Measurements from ENCODE around the gene FHL1.

The FHL1 gene

DNA sequence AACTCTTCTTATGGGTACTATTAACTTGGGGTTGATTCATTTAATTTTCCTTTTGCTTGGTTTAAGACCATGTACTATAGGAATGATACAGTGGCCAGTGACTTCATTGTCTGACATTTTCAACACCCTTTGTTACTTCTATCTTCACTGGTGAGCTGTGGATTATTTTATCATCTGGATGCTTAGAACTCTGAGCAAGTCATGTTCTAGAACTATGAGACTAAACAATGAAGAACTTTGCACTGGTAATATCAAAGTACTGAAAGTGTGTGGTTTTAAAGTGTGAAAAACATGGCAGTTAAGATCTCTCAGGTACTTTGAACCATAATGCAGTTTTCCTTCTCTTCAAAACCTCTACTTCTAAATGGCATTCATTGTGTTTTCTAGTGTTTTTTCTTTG lies 56.1 kb downstream of the FHL1 start:
- no peaks in the 10 kb centered on the region for H4K20me1 ChIP-seq (ENCODE audit: insufficient read depth)
- H3K36me3 ChIP-seq (ENCODE audit: insufficient read depth) = no peaks in the 10 kb centered on the region
- H3K27ac ChIP-seq = no peak overlapping the region
- no peaks in the 10 kb centered on the region for H3K79me2 ChIP-seq (ENCODE audit: insufficient read depth, low read depth)
- no peak overlapping the region for H3K4me3 ChIP-seq (IDR thresholded peaks at IDR 0.05; ENCODE audit: insufficient read depth, low read depth, low read length)
- H3K27me3 ChIP-seq (ENCODE audit: insufficient read depth, low read depth) = no peaks in the 10 kb centered on the region
- no peak overlapping the region for H3K9ac ChIP-seq
- no peak overlapping the region for H3K4me2 ChIP-seq
- peaks cover 11% of the 10 kb centered on the region for H3K4me1 ChIP-seq (ENCODE audit: low read depth, poor library complexity, severe bottlenecking)
- TF ChIP-seq, protein P1, sequence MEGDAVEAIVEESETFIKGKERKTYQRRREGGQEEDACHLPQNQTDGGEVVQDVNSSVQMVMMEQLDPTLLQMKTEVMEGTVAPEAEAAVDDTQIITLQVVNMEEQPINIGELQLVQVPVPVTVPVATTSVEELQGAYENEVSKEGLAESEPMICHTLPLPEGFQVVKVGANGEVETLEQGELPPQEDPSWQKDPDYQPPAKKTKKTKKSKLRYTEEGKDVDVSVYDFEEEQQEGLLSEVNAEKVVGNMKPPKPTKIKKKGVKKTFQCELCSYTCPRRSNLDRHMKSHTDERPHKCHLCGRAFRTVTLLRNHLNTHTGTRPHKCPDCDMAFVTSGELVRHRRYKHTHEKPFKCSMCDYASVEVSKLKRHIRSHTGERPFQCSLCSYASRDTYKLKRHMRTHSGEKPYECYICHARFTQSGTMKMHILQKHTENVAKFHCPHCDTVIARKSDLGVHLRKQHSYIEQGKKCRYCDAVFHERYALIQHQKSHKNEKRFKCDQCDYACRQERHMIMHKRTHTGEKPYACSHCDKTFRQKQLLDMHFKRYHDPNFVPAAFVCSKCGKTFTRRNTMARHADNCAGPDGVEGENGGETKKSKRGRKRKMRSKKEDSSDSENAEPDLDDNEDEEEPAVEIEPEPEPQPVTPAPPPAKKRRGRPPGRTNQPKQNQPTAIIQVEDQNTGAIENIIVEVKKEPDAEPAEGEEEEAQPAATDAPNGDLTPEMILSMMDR (conservative IDR thresholded peaks at IDR 0.05; ENCODE audit: low read depth, low read length) = no peak
- H2AFZ ChIP-seq (ENCODE audit: low read depth) = no peak overlapping the region

DNA sequence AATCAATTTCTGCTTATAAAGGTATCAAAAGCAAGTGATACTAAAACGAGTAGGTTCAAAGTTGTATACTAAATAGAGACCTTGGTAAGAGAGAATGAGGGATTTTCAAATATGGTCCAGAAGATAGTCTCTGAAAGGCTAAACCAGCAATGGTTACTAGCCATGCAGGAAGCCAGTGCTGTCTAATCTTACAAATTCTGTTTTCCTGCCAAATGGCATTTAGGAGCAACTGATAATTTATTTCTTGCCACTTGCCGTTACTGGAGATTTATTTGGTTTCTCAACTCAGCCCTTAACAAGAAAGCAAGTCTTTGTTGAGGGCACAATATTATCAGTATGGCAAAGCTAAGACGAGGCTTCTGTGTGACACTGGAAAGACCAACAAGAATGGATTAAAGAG lies 56.6 kb downstream of the FHL1 start:
- H3K4me2 ChIP-seq = no peak overlapping the region
- H3K27me3 ChIP-seq (ENCODE audit: insufficient read depth, low read depth) = no peaks in the 10 kb centered on the region

DNA sequence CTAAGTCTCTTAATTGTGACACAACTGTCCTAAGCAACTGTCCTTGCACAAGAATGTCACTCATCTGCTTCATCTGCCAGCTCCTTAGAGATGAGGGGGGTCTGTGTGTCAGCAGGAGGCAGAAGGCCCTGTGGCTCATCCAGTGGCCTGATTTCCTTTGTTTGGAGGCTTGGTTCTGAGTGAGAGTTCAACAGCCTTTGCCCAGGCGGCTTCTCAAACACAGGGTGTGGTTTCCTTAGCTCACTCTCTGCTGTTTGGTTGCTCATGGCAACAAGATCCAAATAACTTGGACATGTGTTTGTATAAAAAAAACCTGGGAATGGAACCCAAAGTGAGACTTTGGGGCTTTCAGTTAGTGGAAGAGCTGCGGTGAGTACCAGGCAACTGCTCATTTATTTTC lies 57.2 kb downstream of the FHL1 start:
- Histone ChIP-seq H4K20me1 (ENCODE audit: insufficient read depth) (no peaks in the 10 kb centered on the region), H3K79me2 (ENCODE audit: insufficient read depth, low read depth) (no peaks in the 10 kb centered on the region), H3K4me1 (ENCODE audit: low read depth, poor library complexity, severe bottlenecking) (peaks cover 11% of the 10 kb centered on the region), H2AFZ (ENCODE audit: low read depth) (no peak overlapping the region), H3K9ac (no peak overlapping the region), H3K4me3 (IDR thresholded peaks at IDR 0.05; ENCODE audit: insufficient read depth, low read depth, low read length) (no peak overlapping the region), H3K27me3 (ENCODE audit: insufficient read depth, low read depth) (no peaks in the 10 kb centered on the region), H3K27ac (no peak overlapping the region), H3K36me3 (ENCODE audit: insufficient read depth) (no peaks in the 10 kb centered on the region), H3K4me2 (no peak overlapping the region)
- TF ChIP-seq, protein P1 (conservative IDR thresholded peaks at IDR 0.05; ENCODE audit: low read depth, low read length) = no peak

More for the DNA sequence above, 56.6 kb downstream of the FHL1 start:
- Histone ChIP-seq H3K27ac (no peak overlapping the region), H3K36me3 (ENCODE audit: insufficient read depth) (no peaks in the 10 kb centered on the region), H3K9ac (no peak overlapping the region), H3K4me3 (IDR thresholded peaks at IDR 0.05; ENCODE audit: insufficient read depth, low read depth, low read length) (no peak overlapping the region), H3K79me2 (ENCODE audit: insufficient read depth, low read depth) (no peaks in the 10 kb centered on the region), H4K20me1 (ENCODE audit: insufficient read depth) (no peaks in the 10 kb centered on the region), H2AFZ (ENCODE audit: low read depth) (no peak overlapping the region), H3K4me1 (ENCODE audit: low read depth, poor library complexity, severe bottlenecking) (peaks cover 11% of the 10 kb centered on the region)
- TF ChIP-seq, protein P1 (conservative IDR thresholded peaks at IDR 0.05; ENCODE audit: low read depth, low read length) = no peak

DNA sequence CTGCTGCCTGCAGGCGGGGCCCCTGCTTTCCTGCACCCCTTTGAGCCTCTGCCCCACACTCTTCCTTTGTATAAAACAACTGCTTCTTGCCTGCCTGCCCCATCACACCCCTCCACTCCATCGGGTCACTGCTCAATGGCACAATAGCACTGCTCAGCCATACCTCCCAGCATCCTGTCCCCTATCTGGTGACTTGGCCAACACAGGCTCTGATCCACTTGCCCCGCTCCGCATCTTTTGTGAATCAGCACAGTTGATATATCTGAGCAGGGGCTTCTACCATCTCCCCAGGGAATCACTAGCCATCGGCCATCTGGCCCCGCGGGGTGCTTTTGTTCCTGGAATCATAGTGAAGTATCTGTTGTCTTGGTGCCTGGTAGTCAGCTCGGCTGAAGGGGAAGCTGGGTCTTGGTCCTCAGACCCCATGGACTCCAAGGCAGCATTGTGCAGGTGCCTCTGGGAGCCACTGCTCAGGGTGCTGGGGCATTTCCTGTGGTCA lies 58.6 kb downstream of the FHL1 start:
- H4K20me1 ChIP-seq (ENCODE audit: insufficient read depth) = no peaks in the 10 kb centered on the region
- no peak overlapping the region for H3K27ac ChIP-seq
- TF ChIP-seq, protein P1 (conservative IDR thresholded peaks at IDR 0.05; ENCODE audit: low read depth, low read length) = no peak
- H3K4me3 ChIP-seq (IDR thresholded peaks at IDR 0.05; ENCODE audit: insufficient read depth, low read depth, low read length) = no peak overlapping the region
- H3K4me2 ChIP-seq = no peak overlapping the region
- no peaks in the 10 kb centered on the region for H3K36me3 ChIP-seq (ENCODE audit: insufficient read depth)
- H3K79me2 ChIP-seq (ENCODE audit: insufficient read depth, low read depth) = no peaks in the 10 kb centered on the region
- H3K9ac ChIP-seq = no peak overlapping the region
- H3K4me1 ChIP-seq (ENCODE audit: low read depth, poor library complexity, severe bottlenecking) = peaks cover 11% of the 10 kb centered on the region
- no peak overlapping the region for H2AFZ ChIP-seq (ENCODE audit: low read depth)
- no peaks in the 10 kb centered on the region for H3K27me3 ChIP-seq (ENCODE audit: insufficient read depth, low read depth)
